ENCODE data around the gene IKZF2. TPM values are rescaled to one million over a fixed set of nuclear protein-coding genes. Genes with fewer than 3 reads are reported as not detected.

Gene IKZF2
- total and polyA plus RNA-seq, 10 of the 15 experiments (the other 5 are each of a cell fraction or from before 2014, with no cell fraction given), result 15.2 to 266 (median 87.2) TPM

DNA sequence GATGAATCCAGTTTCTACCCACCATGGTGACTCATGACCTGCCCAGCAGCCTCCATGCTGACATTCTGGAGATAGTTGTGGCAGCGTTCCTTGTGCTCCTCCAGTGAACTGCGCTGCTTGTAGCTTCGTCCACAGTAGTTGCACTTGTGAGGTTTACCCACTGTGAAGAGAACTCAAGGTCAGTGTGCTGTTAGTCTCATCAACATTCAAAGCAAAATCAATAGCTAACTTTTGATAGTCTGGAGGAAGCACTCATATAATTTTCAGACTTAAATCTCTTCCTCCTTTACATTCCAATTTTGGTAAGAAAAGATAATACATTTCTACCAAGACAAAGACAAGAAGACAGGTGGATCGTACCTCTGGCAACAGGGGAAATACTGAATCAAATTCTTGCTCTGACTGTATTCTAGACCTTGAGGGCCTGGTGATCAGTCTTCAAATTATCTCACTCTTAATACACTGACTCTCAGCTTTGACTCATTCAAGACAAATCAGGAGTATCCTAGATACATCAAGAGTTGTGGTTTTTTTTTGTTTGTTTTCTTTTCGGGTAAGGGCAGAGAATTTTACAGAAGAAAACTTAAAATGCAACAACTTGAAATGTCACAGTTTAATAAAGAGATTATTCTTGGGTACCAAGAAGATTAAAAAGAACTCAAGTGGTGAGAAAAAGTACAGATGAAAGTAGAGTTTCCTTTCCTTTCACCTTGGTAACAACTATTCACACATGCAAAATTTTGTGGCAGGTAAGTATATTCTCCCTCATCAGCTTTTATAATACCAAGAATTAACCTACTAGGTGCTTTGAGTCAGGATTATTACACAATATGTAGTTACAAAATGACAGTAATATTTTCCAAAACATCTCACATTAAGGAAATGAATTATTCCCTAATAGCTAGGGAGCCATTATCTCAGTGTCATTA, 129.2 kb downstream of the IKZF2 start (continued):
- TF ChIP-seq, protein P1, sequence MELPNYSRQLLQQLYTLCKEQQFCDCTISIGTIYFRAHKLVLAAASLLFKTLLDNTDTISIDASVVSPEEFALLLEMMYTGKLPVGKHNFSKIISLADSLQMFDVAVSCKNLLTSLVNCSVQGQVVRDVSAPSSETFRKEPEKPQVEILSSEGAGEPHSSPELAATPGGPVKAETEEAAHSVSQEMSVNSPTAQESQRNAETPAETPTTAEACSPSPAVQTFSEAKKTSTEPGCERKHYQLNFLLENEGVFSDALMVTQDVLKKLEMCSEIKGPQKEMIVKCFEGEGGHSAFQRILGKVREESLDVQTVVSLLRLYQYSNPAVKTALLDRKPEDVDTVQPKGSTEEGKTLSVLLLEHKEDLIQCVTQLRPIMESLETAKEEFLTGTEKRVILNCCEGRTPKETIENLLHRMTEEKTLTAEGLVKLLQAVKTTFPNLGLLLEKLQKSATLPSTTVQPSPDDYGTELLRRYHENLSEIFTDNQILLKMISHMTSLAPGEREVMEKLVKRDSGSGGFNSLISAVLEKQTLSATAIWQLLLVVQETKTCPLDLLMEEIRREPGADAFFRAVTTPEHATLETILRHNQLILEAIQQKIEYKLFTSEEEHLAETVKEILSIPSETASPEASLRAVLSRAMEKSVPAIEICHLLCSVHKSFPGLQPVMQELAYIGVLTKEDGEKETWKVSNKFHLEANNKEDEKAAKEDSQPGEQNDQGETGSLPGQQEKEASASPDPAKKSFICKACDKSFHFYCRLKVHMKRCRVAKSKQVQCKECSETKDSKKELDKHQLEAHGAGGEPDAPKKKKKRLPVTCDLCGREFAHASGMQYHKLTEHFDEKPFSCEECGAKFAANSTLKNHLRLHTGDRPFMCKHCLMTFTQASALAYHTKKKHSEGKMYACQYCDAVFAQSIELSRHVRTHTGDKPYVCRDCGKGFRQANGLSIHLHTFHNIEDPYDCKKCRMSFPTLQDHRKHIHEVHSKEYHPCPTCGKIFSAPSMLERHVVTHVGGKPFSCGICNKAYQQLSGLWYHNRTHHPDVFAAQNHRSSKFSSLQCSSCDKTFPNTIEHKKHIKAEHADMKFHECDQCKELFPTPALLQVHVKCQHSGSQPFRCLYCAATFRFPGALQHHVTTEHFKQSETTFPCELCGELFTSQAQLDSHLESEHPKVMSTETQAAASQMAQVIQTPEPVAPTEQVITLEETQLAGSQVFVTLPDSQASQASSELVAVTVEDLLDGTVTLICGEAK (IDR thresholded peaks at IDR 0.05; ENCODE audit: borderline replicate concordance), result 0 out of 2 replicates have a peak, but pooled peaks have one; percentile 19
- TF ChIP-seq RCOR1 (conservative IDR thresholded peaks at IDR 0.05; ENCODE audit: low read depth, low read length) (0 out of 2 replicates have a peak, but pooled peaks have one; percentile 68), HDAC6 (IDR thresholded peaks at IDR 0.05; ENCODE audit: unreplicated experiment) (peak; percentile 31), RUNX3 (IDR thresholded peaks at IDR 0.05; ENCODE audit: low read length) (peak; percentile 84), SMC3 (IDR thresholded peaks at IDR 0.05; ENCODE audit: borderline replicate concordance, low read length) (peak; percentile 30; the same call in 1 of the 2 replicates), FOS (IDR thresholded peaks at IDR 0.05; ENCODE audit: borderline replicate concordance, extremely low read depth, insufficient read length) (no peak), BCL11A (IDR thresholded peaks at IDR 0.05; ENCODE audit: low read depth, low read length) (peak; percentile 87), CHD1 (IDR thresholded peaks at IDR 0.05; ENCODE audit: low read depth, low read length) (no peak; the same call in 1 of the 2 replicates), SUZ12 (IDR thresholded peaks at IDR 0.05; ENCODE audit: unreplicated experiment) (no peak), SIX5 (IDR thresholded peaks at IDR 0.05; ENCODE audit: low read depth, low read length, severe bottlenecking) (no peak), STAT1 (conservative IDR thresholded peaks at IDR 0.05) (no peak), TAF1 (IDR thresholded peaks at IDR 0.05; ENCODE audit: borderline replicate concordance, low read depth, low read length) (peak; percentile 90), TCF12 (IDR thresholded peaks at IDR 0.05; ENCODE audit: low read depth, low read length) (0 out of 2 replicates have a peak, but pooled peaks have one; percentile 70), ATF7 (IDR thresholded peaks at IDR 0.05; ENCODE audit: low read depth) (peak; percentile 69)
- TF ChIP-seq, protein P2, sequence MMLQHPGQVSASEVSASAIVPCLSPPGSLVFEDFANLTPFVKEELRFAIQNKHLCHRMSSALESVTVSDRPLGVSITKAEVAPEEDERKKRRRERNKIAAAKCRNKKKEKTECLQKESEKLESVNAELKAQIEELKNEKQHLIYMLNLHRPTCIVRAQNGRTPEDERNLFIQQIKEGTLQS (IDR thresholded peaks at IDR 0.05; ENCODE audit: borderline replicate concordance, extremely low read depth, low read depth, low read length), result no peak
- TF ChIP-seq, protein P3, sequence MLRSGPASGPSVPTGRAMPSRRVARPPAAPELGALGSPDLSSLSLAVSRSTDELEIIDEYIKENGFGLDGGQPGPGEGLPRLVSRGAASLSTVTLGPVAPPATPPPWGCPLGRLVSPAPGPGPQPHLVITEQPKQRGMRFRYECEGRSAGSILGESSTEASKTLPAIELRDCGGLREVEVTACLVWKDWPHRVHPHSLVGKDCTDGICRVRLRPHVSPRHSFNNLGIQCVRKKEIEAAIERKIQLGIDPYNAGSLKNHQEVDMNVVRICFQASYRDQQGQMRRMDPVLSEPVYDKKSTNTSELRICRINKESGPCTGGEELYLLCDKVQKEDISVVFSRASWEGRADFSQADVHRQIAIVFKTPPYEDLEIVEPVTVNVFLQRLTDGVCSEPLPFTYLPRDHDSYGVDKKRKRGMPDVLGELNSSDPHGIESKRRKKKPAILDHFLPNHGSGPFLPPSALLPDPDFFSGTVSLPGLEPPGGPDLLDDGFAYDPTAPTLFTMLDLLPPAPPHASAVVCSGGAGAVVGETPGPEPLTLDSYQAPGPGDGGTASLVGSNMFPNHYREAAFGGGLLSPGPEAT (IDR thresholded peaks at IDR 0.05; ENCODE audit: low read depth), result no peak; the same call in 1 of the 2 replicates
- TF ChIP-seq, protein P4, sequence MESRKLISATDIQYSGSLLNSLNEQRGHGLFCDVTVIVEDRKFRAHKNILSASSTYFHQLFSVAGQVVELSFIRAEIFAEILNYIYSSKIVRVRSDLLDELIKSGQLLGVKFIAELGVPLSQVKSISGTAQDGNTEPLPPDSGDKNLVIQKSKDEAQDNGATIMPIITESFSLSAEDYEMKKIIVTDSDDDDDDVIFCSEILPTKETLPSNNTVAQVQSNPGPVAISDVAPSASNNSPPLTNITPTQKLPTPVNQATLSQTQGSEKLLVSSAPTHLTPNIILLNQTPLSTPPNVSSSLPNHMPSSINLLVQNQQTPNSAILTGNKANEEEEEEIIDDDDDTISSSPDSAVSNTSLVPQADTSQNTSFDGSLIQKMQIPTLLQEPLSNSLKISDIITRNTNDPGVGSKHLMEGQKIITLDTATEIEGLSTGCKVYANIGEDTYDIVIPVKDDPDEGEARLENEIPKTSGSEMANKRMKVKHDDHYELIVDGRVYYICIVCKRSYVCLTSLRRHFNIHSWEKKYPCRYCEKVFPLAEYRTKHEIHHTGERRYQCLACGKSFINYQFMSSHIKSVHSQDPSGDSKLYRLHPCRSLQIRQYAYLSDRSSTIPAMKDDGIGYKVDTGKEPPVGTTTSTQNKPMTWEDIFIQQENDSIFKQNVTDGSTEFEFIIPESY (IDR thresholded peaks at IDR 0.05), result no peak
- TF ChIP-seq, protein P5, sequence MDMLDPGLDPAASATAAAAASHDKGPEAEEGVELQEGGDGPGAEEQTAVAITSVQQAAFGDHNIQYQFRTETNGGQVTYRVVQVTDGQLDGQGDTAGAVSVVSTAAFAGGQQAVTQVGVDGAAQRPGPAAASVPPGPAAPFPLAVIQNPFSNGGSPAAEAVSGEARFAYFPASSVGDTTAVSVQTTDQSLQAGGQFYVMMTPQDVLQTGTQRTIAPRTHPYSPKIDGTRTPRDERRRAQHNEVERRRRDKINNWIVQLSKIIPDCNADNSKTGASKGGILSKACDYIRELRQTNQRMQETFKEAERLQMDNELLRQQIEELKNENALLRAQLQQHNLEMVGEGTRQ (IDR thresholded peaks at IDR 0.05; ENCODE audit: borderline replicate concordance, low read depth, low read length), result no peak

Data from GM12878 (cell line).